MM.1S (cell line): ENCODE data around the gene UNC5A.

ENCODE experiments used
- DNase-seq: peaks from one replicate; pipeline ENCODE4 v3.0.0-alpha.2; 2015
- H2AFZ ChIP-seq: fragments of 300-600 bp; sonication (generic); 2 replicates; pipeline ENCODE4 v1.6.0; 2016; ENCODE audit warnings: antibody characterized with exemption, low read length
- H3F3A ChIP-seq: fragments of 300-600 bp; sonication (generic); 2 replicates; pipeline ENCODE4 v1.6.1; 2016; ENCODE audit warnings: mild to moderate bottlenecking, antibody characterized with exemption, low read length, moderate library complexity, mixed read lengths; ENCODE audit not compliant: insufficient read depth
- H3K27ac ChIP-seq: fragments of 300-600 bp; sonication (generic); 2 replicates; pipeline ENCODE4 v1.5.1; 2016; ENCODE audit warnings: mild to moderate bottlenecking, low read length
- H3K27me3 ChIP-seq: fragments of 300-600 bp; sonication (generic); replicated peaks from 2 replicates; pipeline ENCODE4 v1.6.0; 2016; ENCODE audit warnings: low read length; ENCODE audit not compliant: insufficient read depth
- H3K36me3 ChIP-seq: fragments of 300-600 bp; sonication (generic); replicated peaks from 2 replicates; pipeline ENCODE4 v1.6.1; 2016; ENCODE audit warnings: mild to moderate bottlenecking, low read length, mixed read lengths; ENCODE audit not compliant: insufficient read depth
- H3K4me1 ChIP-seq: fragments of 300-600 bp; sonication (generic); 2 replicates; pipeline ENCODE4 v1.6.1; 2016; ENCODE audit warnings: low read length, mixed read lengths
- H3K4me2 ChIP-seq: fragments of 300-600 bp; sonication (generic); 2 replicates; pipeline ENCODE4 v1.6.0; 2016; ENCODE audit warnings: low read depth, low read length
- H3K4me3 ChIP-seq: fragments of 300-600 bp; sonication (generic); 2 replicates; pipeline ENCODE4 v1.5.1; 2016; ENCODE audit warnings: low read length, mixed read lengths
- H3K79me2 ChIP-seq: fragments of 300-600 bp; sonication (generic); 2 replicates; pipeline ENCODE4 v1.6.1; 2016; ENCODE audit warnings: mixed run types, low read length, mixed read lengths
- H3K9ac ChIP-seq: fragments of 300-600 bp; sonication (generic); 2 replicates; pipeline ENCODE4 v1.6.1; 2016; ENCODE audit warnings: low read length, mixed read lengths
- H3K9me2 ChIP-seq: fragments of 300-600 bp; sonication (generic); replicated peaks from 2 replicates; pipeline ENCODE4 v1.6.1; 2016; ENCODE audit warnings: mild to moderate bottlenecking, low read length, mixed read lengths; ENCODE audit not compliant: insufficient read depth
- H3K9me3 ChIP-seq: fragments of 300-600 bp; sonication (generic); replicated peaks from 2 replicates; pipeline ENCODE4 v1.6.1; 2016; ENCODE audit warnings: mild to moderate bottlenecking, low read length, mixed read lengths; ENCODE audit not compliant: insufficient read depth
- H4K20me1 ChIP-seq: fragments of 300-600 bp; sonication (generic); 2 replicates; pipeline ENCODE4 v1.6.1; 2016; ENCODE audit warnings: mild to moderate bottlenecking, low read length, moderate library complexity, mixed read lengths; ENCODE audit not compliant: insufficient read depth
- CTCF ChIP-seq: fragments of 300-600 bp; sonication (generic); IDR thresholded peaks from 2 replicates; pipeline ENCODE4 v1.5.1; 2016; ENCODE audit warnings: antibody characterized with exemption, low read length, mixed read lengths
- EZH2 ChIP-seq: fragments of 300-600 bp; sonication (generic); optimal IDR thresholded peaks from 2 replicates; pipeline ENCODE3; 2017; ENCODE audit warnings: low read depth, mild to moderate bottlenecking, antibody characterized with exemption, low read length, mixed read lengths
- EZH2phosphoT487 ChIP-seq: fragments of 300-600 bp; sonication (generic); IDR thresholded peaks from 2 replicates; pipeline ENCODE4 v1.6.1; 2018; ENCODE audit warnings: antibody characterized with exemption, low read length

Gene UNC5A

DNA sequence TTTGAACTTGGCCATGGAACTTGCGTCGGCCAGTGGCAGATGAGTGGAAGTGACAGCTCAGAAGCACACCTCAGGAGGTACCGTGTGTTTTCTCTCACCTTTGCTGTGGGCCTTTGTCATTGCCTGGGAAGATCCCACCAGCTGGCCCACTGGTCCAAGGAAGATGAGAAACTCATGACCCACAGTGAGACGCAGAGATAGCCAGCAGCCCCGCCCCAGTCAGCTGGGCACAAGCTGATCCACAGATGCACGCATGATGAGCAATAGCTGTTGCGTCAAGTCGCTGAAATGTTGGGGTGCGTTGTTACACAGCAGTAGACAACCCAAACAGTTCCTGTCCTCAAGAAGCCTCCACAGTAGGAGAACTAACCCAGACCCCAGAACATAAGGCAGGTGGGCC lies 30.8 kb upstream of the UNC5A start:
- no peak overlapping the region for H3K9ac ChIP-seq
- H3K4me2 ChIP-seq = no peak overlapping the region
- no peaks in the 10 kb centered on the region for H3K9me3 ChIP-seq
- H2AFZ ChIP-seq = no peak overlapping the region
- peaks cover 88% of the 10 kb centered on the region for H3K27me3 ChIP-seq
- H4K20me1 ChIP-seq = no peaks in the 10 kb centered on the region
- H3K36me3 ChIP-seq = no peaks in the 10 kb centered on the region
- H3K79me2 ChIP-seq = no peaks in the 10 kb centered on the region
- no peaks in the 10 kb centered on the region for H3F3A ChIP-seq
- H3K9me2 ChIP-seq = no peaks in the 10 kb centered on the region
- H3K4me3 ChIP-seq = no peak overlapping the region
- no peak for DNase-seq
- TF ChIP-seq CTCF (no peak), EZH2phosphoT487 (no peak), EZH2 (no peak)
- H3K27ac ChIP-seq = no peak overlapping the region
- no peaks in the 10 kb centered on the region for H3K4me1 ChIP-seq

DNA sequence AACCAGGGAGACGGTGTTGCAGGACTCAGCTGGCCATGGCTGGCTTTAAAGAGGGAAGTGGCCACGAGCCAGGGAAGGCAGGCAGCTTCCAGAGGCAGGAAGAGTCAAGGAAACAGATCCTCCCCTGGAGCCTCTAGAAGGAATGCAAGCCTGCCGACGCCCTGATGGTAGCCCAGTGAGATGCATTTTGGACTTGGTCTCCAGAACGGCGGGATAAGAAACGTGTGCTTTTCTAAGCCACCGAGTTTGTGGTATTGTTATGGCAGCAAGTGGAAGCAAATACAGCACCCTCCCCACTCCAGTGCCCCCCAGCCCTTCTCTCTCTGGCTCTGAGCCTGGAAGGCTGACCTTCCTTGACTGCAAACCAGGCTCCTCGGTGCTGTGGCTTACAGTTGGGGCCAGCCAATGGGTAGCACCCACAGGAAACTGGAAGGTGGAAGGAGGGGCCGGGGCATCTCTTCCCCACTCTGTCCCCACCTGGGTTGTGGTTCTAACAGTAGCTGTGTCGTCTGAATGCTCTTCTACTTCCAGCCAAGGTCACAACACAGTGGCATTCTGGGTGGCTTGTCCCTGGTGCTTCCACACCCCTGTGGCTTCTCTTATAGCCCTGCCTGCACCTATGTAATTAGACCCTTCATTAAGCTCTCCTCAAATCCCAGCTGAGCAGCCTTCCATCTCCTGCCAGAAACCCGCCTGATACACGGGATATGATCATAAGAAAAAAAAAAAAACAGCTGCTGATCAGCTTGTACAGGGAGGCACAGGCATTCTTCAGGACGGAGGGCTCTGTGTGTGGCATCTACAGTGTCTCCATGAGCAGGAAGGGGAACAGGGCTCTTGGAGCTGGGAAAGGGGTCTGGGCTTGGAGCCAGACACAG lies 29.9 kb upstream of the UNC5A start:
- Histone ChIP-seq H3K9ac (no peak overlapping the region), H3K36me3 (no peaks in the 10 kb centered on the region), H3F3A (no peaks in the 10 kb centered on the region), H4K20me1 (no peaks in the 10 kb centered on the region), H3K9me3 (no peaks in the 10 kb centered on the region), H3K79me2 (no peaks in the 10 kb centered on the region), H3K4me2 (no peak overlapping the region), H3K27me3 (peaks cover 85% of the 10 kb centered on the region), H3K4me3 (no peak overlapping the region), H3K4me1 (no peaks in the 10 kb centered on the region), H3K27ac (no peak overlapping the region), H2AFZ (no peak overlapping the region), H3K9me2 (no peaks in the 10 kb centered on the region)
- DNase-seq = no peak
- TF ChIP-seq CTCF = no peak
- no peak for TF ChIP-seq EZH2phosphoT487
- no peak for TF ChIP-seq EZH2

GRCh38 chr5:176781054-176781375 lies 29.3 kb upstream of the UNC5A start:
- no peak overlapping the region for H3K4me3 ChIP-seq
- H3K27me3 ChIP-seq = peaks cover 81% of the 10 kb centered on the region
- no peaks in the 10 kb centered on the region for H3K79me2 ChIP-seq
- no peaks in the 10 kb centered on the region for H3K9me2 ChIP-seq
- TF ChIP-seq CTCF = no peak
- H3K36me3 ChIP-seq = no peaks in the 10 kb centered on the region
- no peaks in the 10 kb centered on the region for H3K9me3 ChIP-seq
- H3K4me1 ChIP-seq = no peaks in the 10 kb centered on the region
- H4K20me1 ChIP-seq = no peaks in the 10 kb centered on the region
- no peak overlapping the region for H3K9ac ChIP-seq
- H2AFZ ChIP-seq = no peak overlapping the region
- H3F3A ChIP-seq = no peaks in the 10 kb centered on the region
- H3K27ac ChIP-seq = no peak overlapping the region
- no peak overlapping the region for H3K4me2 ChIP-seq
- no peak for DNase-seq
